ENCODE measurements around the gene CSGALNACT2. TPM values are rescaled to one million over a fixed set of nuclear protein-coding genes. Genes with fewer than 3 reads are reported as not detected.
A peak's percentile ranks its signal among the peaks of the same experiment; 100 is the strongest.

The CSGALNACT2 gene
- total and polyA plus RNA-seq, 9 of the 15 experiments (the other 6 are each of a cell fraction or from before 2014, with no cell fraction given) = 1.4 to 7.3 (median 3.5) TPM

- TF ChIP-seq, protein P1, sequence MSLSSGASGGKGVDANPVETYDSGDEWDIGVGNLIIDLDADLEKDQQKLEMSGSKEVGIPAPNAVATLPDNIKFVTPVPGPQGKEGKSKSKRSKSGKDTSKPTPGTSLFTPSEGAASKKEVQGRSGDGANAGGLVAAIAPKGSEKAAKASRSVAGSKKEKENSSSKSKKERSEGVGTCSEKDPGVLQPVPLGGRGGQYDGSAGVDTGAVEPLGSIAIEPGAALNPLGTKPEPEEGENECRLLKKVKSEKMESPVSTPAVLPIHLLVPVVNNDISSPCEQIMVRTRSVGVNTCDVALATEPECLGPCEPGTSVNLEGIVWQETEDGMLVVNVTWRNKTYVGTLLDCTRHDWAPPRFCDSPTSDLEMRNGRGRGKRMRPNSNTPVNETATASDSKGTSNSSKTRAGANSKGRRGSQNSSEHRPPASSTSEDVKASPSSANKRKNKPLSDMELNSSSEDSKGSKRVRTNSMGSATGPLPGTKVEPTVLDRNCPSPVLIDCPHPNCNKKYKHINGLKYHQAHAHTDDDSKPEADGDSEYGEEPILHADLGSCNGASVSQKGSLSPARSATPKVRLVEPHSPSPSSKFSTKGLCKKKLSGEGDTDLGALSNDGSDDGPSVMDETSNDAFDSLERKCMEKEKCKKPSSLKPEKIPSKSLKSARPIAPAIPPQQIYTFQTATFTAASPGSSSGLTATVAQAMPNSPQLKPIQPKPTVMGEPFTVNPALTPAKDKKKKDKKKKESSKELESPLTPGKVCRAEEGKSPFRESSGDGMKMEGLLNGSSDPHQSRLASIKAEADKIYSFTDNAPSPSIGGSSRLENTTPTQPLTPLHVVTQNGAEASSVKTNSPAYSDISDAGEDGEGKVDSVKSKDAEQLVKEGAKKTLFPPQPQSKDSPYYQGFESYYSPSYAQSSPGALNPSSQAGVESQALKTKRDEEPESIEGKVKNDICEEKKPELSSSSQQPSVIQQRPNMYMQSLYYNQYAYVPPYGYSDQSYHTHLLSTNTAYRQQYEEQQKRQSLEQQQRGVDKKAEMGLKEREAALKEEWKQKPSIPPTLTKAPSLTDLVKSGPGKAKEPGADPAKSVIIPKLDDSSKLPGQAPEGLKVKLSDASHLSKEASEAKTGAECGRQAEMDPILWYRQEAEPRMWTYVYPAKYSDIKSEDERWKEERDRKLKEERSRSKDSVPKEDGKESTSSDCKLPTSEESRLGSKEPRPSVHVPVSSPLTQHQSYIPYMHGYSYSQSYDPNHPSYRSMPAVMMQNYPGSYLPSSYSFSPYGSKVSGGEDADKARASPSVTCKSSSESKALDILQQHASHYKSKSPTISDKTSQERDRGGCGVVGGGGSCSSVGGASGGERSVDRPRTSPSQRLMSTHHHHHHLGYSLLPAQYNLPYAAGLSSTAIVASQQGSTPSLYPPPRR (CRISPR knock-in tag; IDR thresholded peaks at IDR 0.05; ENCODE audit: borderline replicate concordance) = no peak
- TF ChIP-seq SREBF2 (CRISPR knock-in tag; IDR thresholded peaks at IDR 0.05) (no peak), MCM7 (IDR thresholded peaks at IDR 0.05) (no peak), TCF3 (CRISPR knock-in tag; IDR thresholded peaks at IDR 0.05) (peak; percentile 76), ZNF644 (tag; IDR thresholded peaks at IDR 0.05; ENCODE audit: low read depth) (no peak), MBD2 (IDR thresholded peaks at IDR 0.05; ENCODE audit: borderline replicate concordance, low read depth) (no peak), ZFP36 (IDR thresholded peaks at IDR 0.05; ENCODE audit: low read depth, low read length, partially characterized antibody) (no peak), TAF15 (IDR thresholded peaks at IDR 0.05; ENCODE audit: low read depth, low read length) (no peak), DIDO1 (tag; IDR thresholded peaks at IDR 0.05; ENCODE audit: low read depth) (no peak), NFE2L1 (tag; IDR thresholded peaks at IDR 0.05; ENCODE audit: borderline replicate concordance, low read depth) (no peak), PYGO2 (tag; IDR thresholded peaks at IDR 0.05) (no peak), KLF1 (tag; IDR thresholded peaks at IDR 0.05) (no peak), CBFA2T3 (IDR thresholded peaks at IDR 0.05) (peak; percentile 76), HOMEZ (CRISPR knock-in tag; IDR thresholded peaks at IDR 0.05) (no peak), CREB1 (IDR thresholded peaks at IDR 0.05) (no peak), CREB1 (CRISPR knock-in tag; IDR thresholded peaks at IDR 0.05) (no peak), FOSL1 (tag; conservative IDR thresholded peaks at IDR 0.05) (peak; percentile 92), IFI16 (CRISPR knock-in tag; IDR thresholded peaks at IDR 0.05) (no peak), BCL6 (CRISPR knock-in tag; IDR thresholded peaks at IDR 0.05) (no peak)
- TF ChIP-seq, protein P2, sequence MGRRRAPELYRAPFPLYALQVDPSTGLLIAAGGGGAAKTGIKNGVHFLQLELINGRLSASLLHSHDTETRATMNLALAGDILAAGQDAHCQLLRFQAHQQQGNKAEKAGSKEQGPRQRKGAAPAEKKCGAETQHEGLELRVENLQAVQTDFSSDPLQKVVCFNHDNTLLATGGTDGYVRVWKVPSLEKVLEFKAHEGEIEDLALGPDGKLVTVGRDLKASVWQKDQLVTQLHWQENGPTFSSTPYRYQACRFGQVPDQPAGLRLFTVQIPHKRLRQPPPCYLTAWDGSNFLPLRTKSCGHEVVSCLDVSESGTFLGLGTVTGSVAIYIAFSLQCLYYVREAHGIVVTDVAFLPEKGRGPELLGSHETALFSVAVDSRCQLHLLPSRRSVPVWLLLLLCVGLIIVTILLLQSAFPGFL (CRISPR knock-in tag; IDR thresholded peaks at IDR 0.05) = no peak
- TF ChIP-seq, protein P3, sequence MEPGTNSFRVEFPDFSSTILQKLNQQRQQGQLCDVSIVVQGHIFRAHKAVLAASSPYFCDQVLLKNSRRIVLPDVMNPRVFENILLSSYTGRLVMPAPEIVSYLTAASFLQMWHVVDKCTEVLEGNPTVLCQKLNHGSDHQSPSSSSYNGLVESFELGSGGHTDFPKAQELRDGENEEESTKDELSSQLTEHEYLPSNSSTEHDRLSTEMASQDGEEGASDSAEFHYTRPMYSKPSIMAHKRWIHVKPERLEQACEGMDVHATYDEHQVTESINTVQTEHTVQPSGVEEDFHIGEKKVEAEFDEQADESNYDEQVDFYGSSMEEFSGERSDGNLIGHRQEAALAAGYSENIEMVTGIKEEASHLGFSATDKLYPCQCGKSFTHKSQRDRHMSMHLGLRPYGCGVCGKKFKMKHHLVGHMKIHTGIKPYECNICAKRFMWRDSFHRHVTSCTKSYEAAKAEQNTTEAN (CRISPR knock-in tag; IDR thresholded peaks at IDR 0.05) = no peak
These were observed 9.1 kb upstream of the CSGALNACT2 start (continued) for GRCh38 chr10:43128958-43129706.
